Transverse colon (tissue), 3 donors: ENCODE data around the gene SELENOS.

Experiments
- POLR2A ChIP-seq: fragments of 450-650 bp; IDR thresholded peaks from one replicate; pipeline ENCODE4 v1.6.1; 2016; ENCODE audit warnings: antibody characterized with exemption, mild to moderate bottlenecking, moderate library complexity
- POLR2AphosphoS5 ChIP-seq, 3 donors: sonication (generic); formaldehyde crosslinking; IDR thresholded peaks; one replicate each; pipeline ENCODE4 v1.6.1; 2016; ENCODE audit warnings: antibody characterized with exemption in 3 of 3

- TF ChIP-seq POLR2A (no peak), POLR2AphosphoS5 (IDR thresholded peaks at IDR 0.05) (no peak)
Measured at GRCh38 chr15:101242160-101242998, 34.9 kb downstream of the SELENOS start.
